ENCODE data around the gene ELOF1. TPM values are rescaled to one million over a fixed set of nuclear protein-coding genes. Genes with fewer than 3 reads are reported as not detected.

The ELOF1 gene
- total and polyA plus RNA-seq, 2 of the 13 experiments (the other 11 are each of a cell fraction or from before 2014, with no cell fraction given): 14.5 to 43.2 TPM

DNA sequence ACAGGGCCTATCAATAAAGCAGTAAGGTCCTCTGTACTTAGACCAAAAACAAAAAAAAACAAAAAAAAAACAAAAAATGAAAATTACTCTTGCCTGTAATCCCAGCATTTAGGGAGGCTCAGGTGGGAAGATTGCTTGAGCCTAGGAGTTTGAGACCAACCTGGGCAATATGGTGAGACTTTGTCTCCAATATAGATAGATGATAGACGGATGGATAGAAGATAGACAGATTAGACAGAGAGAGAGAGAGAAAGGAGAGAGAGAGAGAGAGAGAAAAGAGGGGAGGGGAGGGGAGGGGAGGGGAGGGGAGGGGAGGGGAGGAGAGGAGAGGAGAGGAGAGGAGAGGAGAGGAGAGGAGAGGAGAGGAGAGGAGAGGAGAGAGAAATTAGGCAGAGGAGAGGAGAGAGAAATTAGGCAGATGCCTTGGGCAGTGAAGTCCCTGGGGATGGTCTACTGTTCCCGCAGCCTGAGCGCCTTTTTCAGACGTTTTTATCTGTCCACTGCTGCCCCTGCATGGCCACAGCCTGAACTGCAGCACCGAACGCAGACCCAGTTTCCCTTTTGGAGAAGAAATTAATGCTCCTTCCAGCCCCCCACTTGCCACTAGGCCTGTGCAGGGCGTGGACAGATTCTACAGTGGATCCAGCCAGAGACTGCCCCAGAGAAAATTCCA is 28.4 kb upstream of the ELOF1 start:
- Histone ChIP-seq H3K27ac (ENCODE audit: extremely low read length, insufficient read depth, low read length) (no peak overlapping the region), H3K4me3 (replicated peaks in 1 of 3; ENCODE audit: insufficient read depth in 1 of 3, low read depth in 2 of 3, low read length in 3 of 3) (peak overlapping the region; percentile 37 to 66 (median 41); a peak in 5 of 6 replicates), H2AFZ (ENCODE audit: low read length) (peak overlapping the region; percentile 87), H3K27me3 (ENCODE audit: control insufficient read depth in 1 of 2, insufficient read depth in 2 of 2, low read length in 2 of 2) (no peaks in the 10 kb centered on the region), H3K36me3 (replicated peaks in 1 of 2; ENCODE audit: control insufficient read depth in 1 of 2, insufficient read depth in 2 of 2, low read length in 2 of 2) (no peaks in the 10 kb centered on the region), H3K79me2 (ENCODE audit: insufficient read depth, low read length) (no peaks in the 10 kb centered on the region), H3K9ac (ENCODE audit: insufficient read depth, low read depth, low read length) (peak overlapping the region; percentile 49), H3K4me1 (ENCODE audit: insufficient read depth, low read length) (0 out of 2 replicates have a peak, but pooled peaks cover 10% of the 10 kb centered on the region), H3K9me3 (ENCODE audit: low read length) (no peaks in the 10 kb centered on the region), H4K20me1 (ENCODE audit: insufficient read depth, low read length) (no peaks in the 10 kb centered on the region), H3K4me2 (ENCODE audit: low read depth, low read length) (peak overlapping the region; percentile 99)
- in situ Hi-C loops (cut with HindIII; ENCODE audit: extremely low pct_ligation_motif_present, low pct_unique_long_range_greater_than_20kb) (no loop called here), intact Hi-C loops (cut with micrococcal nuclease; ENCODE audit: unreplicated experiment) (loop anchor here (1.0 to 5.0 kb wide), 3 partner anchors 27 to 90 kb away; no protein-coding TSS in a partner anchor)
- WGBS (ENCODE audit: low lambda C conversion rate): 6% methylated on average over 7 of the region's 7 CpGs
- ChIA-PET CTCF (ENCODE audit: low intra/inter-chr PET ratio, low total read pairs) (interaction anchor here (0.7 to 1.6 kb wide), 6 partner anchors 27 to 299 kb away, joined by 3 to 13 read pairs (median 4); no protein-coding TSS in a partner anchor), POLR2A (no interaction called here)
- DNase-seq (ENCODE audit: low spot score): peak; percentile 47
- peak; percentile 77 for FAIRE-seq
- ATAC-seq: peak; percentile 90
- no TSS peak for BruUV-seq (replicated peaks)
- TF ChIP-seq PCBP2 (optimal IDR thresholded peaks at IDR 0.05; ENCODE audit: low read depth, low read length, poor library complexity, severe bottlenecking) (peak; percentile 58), SAP130 (CRISPR knock-in tag; IDR thresholded peaks at IDR 0.05; ENCODE audit: low read depth) (peak; percentile 23; the same call in 1 of the 2 replicates), PCBP1 (IDR thresholded peaks at IDR 0.05; ENCODE audit: borderline replicate concordance, low read depth, low read length) (peak; percentile 96), THAP11 (CRISPR knock-in tag; IDR thresholded peaks at IDR 0.05) (0 out of 2 replicates have a peak, but pooled peaks have one; percentile 14), ZNF883 (CRISPR knock-in tag; IDR thresholded peaks at IDR 0.05; ENCODE audit: not compliant biosample characterization) (peak; percentile 21), TOPORS (CRISPR knock-in tag; IDR thresholded peaks at IDR 0.05) (no peak), SMC3 (IDR thresholded peaks at IDR 0.05; ENCODE audit: low read length) (peak; percentile 70), LCORL (IDR thresholded peaks at IDR 0.05) (no peak), LCORL (CRISPR knock-in tag; IDR thresholded peaks at IDR 0.05) (0 out of 2 replicates have a peak, but pooled peaks have one; percentile 44), ELF3 (CRISPR knock-in tag; IDR thresholded peaks at IDR 0.05) (no peak)
- TF ChIP-seq, protein P1, sequence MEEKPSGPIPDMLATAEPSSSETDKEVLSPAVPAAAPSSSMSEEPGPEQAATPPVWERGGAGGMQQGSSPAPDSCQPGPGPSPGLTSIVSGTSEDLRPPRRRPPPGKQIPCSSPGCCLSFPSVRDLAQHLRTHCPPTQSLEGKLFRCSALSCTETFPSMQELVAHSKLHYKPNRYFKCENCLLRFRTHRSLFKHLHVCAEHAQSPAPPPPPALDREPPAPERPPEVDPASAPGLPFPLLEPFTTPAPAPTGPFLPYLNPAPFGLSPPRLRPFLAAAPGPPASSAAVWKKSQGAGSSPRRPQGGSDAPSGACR (CRISPR knock-in tag; IDR thresholded peaks at IDR 0.05): no peak
- TF ChIP-seq, protein P2, sequence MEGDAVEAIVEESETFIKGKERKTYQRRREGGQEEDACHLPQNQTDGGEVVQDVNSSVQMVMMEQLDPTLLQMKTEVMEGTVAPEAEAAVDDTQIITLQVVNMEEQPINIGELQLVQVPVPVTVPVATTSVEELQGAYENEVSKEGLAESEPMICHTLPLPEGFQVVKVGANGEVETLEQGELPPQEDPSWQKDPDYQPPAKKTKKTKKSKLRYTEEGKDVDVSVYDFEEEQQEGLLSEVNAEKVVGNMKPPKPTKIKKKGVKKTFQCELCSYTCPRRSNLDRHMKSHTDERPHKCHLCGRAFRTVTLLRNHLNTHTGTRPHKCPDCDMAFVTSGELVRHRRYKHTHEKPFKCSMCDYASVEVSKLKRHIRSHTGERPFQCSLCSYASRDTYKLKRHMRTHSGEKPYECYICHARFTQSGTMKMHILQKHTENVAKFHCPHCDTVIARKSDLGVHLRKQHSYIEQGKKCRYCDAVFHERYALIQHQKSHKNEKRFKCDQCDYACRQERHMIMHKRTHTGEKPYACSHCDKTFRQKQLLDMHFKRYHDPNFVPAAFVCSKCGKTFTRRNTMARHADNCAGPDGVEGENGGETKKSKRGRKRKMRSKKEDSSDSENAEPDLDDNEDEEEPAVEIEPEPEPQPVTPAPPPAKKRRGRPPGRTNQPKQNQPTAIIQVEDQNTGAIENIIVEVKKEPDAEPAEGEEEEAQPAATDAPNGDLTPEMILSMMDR (CRISPR knock-in tag; IDR thresholded peaks at IDR 0.05): peak; percentile 86
- TF ChIP-seq, protein P3, sequence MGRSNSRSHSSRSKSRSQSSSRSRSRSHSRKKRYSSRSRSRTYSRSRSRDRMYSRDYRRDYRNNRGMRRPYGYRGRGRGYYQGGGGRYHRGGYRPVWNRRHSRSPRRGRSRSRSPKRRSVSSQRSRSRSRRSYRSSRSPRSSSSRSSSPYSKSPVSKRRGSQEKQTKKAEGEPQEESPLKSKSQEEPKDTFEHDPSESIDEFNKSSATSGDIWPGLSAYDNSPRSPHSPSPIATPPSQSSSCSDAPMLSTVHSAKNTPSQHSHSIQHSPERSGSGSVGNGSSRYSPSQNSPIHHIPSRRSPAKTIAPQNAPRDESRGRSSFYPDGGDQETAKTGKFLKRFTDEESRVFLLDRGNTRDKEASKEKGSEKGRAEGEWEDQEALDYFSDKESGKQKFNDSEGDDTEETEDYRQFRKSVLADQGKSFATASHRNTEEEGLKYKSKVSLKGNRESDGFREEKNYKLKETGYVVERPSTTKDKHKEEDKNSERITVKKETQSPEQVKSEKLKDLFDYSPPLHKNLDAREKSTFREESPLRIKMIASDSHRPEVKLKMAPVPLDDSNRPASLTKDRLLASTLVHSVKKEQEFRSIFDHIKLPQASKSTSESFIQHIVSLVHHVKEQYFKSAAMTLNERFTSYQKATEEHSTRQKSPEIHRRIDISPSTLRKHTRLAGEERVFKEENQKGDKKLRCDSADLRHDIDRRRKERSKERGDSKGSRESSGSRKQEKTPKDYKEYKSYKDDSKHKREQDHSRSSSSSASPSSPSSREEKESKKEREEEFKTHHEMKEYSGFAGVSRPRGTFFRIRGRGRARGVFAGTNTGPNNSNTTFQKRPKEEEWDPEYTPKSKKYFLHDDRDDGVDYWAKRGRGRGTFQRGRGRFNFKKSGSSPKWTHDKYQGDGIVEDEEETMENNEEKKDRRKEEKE (IDR thresholded peaks at IDR 0.05): no peak
- TF ChIP-seq, protein P4, sequence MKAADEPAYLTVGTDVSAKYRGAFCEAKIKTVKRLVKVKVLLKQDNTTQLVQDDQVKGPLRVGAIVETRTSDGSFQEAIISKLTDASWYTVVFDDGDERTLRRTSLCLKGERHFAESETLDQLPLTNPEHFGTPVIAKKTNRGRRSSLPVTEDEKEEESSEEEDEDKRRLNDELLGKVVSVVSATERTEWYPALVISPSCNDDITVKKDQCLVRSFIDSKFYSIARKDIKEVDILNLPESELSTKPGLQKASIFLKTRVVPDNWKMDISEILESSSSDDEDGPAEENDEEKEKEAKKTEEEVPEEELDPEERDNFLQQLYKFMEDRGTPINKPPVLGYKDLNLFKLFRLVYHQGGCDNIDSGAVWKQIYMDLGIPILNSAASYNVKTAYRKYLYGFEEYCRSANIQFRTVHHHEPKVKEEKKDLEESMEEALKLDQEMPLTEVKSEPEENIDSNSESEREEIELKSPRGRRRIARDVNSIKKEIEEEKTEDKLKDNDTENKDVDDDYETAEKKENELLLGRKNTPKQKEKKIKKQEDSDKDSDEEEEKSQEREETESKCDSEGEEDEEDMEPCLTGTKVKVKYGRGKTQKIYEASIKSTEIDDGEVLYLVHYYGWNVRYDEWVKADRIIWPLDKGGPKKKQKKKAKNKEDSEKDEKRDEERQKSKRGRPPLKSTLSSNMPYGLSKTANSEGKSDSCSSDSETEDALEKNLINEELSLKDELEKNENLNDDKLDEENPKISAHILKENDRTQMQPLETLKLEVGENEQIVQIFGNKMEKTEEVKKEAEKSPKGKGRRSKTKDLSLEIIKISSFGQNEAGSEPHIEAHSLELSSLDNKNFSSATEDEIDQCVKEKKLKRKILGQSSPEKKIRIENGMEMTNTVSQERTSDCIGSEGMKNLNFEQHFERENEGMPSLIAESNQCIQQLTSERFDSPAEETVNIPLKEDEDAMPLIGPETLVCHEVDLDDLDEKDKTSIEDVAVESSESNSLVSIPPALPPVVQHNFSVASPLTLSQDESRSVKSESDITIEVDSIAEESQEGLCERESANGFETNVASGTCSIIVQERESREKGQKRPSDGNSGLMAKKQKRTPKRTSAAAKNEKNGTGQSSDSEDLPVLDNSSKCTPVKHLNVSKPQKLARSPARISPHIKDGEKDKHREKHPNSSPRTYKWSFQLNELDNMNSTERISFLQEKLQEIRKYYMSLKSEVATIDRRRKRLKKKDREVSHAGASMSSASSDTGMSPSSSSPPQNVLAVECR (CRISPR knock-in tag; IDR thresholded peaks at IDR 0.05; ENCODE audit: borderline replicate concordance): no peak
